Measurements from ENCODE around the gene TIFAB.

Gene TIFAB

GRCh38 chr5:135422419-135422818 is 29.7 kb downstream of the TIFAB start:
- no peak for DNase-seq

DNA sequence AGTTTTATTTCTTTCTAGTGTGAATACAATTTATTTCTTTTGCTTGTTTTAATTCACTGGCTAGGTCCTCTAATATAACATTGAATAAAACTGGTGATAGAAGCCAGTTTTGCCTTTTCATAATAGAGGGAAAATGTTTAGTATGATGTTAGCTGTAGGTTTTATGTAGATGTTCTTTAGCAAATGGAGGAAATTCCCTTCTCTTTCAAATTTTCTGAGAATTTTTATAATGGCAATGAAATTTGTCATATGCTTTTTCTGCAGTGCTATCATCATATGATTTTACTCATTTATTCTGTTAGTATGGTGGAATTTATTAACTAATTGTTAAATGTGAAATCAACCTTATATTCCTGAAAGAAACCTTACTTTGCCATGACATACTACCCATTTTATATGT is 35.1 kb downstream of the TIFAB start:
- DNase-seq: no peak

DNA sequence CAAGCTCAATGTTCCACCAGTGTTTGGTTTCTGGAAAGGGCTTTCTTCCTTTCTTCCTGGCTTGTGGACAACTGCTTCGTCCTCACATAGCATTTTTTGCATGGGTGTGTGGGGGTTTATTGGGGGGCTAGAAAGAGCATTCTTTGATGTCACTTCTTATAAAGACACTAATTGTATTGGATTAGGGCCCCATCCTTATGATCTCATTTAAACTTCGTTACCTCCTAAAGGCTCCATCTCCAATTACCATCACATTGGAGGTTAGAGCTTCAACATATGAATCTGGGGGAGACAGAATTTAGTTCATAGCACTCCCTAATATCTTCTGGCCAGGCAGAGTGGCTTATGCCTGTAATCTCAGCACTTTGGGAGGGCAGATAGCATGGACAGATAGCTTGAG is 47.1 kb downstream of the TIFAB start:
- no peak for DNase-seq

GRCh38 chr5:135402031-135402430 is 50.1 kb downstream of the TIFAB start:
- no peak for DNase-seq

- DNase-seq: no peak
Observed at GRCh38 chr5:135400866-135401265, 51.3 kb downstream of the TIFAB start.

- no peak for DNase-seq
Observed at GRCh38 chr5:135399794-135400542, 52.2 kb downstream of the TIFAB start.

GRCh38 chr5:135398855-135399793 is 53.0 kb downstream of the TIFAB start, which contains the start of gene MACROH2A1:
Gene MACROH2A1 (minus strand): TSS chr5:135399231. CDS start chr5:135389093, 10,138 bp downstream.
- DNase-seq: peak; percentile 84

DNA sequence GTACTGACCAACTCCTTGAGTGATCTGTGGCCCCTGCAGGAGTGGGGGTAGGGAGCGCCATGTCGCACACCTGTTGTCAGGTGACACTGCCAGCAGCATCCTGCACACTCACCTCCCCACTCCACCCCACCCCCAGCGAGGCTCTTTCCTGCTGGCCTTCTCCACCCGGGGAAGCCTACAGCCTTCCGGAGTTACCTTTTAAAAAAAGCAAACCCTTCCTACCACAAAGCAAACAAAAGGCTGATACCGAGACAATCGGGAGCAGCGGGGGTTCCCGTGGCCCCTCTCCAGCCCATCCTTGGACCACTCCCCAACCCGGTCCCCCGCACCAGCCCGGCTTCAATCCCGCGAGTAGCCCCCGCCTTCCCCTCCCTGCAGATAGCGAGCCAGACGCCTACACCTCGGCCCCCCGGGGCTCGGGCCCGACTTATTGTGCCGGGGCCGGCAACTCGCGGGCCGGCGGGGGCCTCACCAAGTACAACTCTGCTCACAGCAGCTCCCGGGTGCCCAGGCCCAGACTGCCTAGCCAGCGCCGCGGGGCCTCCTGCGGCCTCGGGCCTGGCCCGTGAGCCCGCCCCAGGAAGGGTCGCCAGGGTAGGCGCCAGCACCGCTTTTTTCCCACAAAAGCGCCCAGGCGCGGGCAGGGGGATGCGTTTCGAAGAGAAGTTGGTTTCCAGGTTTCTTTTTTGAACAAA is 53.8 kb downstream of the TIFAB start:
- DNase-seq: peak; percentile 39
